K562 (cell line): ENCODE results near the gene TMEM89. TPM values are rescaled to one million over a fixed set of nuclear protein-coding genes. Genes with fewer than 3 reads are reported as not detected.

Source experiments
- CREM ChIP-seq: IDR thresholded peaks from 2 replicates; pipeline ENCODE4 v1.6.1; 2014; ENCODE audit warnings: antibody characterized with exemption, low read depth
- GTF2F1 ChIP-seq: IDR thresholded peaks from 2 replicates; pipeline ENCODE4 v1.6.1; 2011; ENCODE audit warnings: low read depth, low read length, improper control_type of control experiment
- KLF6 ChIP-seq: fragments of 250-450 bp; sonication (Bioruptor Pico); IDR thresholded peaks from 2 replicates; pipeline ENCODE4 v1.4.0; 2020; ENCODE audit warnings: mild to moderate bottlenecking, moderate library complexity, borderline replicate concordance
- NCOA1 ChIP-seq: fragments of 450-650 bp; IDR thresholded peaks from 2 replicates; pipeline ENCODE4 v1.6.1; 2016; ENCODE audit warnings: low read depth
- VEZF1 ChIP-seq: fragments of 200-800 bp; sonication (Bioruptor generic); IDR thresholded peaks from 2 replicates; pipeline ENCODE4 v1.6.1; 2017; ENCODE audit warnings: missing genetic modification characterization, missing compliant biosample characterization
- XRCC4 ChIP-seq: IDR thresholded peaks from one replicate; pipeline ENCODE4 v1.6.1; 2011; ENCODE audit not compliant: insufficient read depth, insufficient read length; ENCODE audit errors: extremely low read depth
- YY1 ChIP-seq, 3 experiments: IDR thresholded peaks; 2 replicates each; pipeline ENCODE4 v1.6.1; 2011; ENCODE audit warnings: low read length in 2 of 3, mild to moderate bottlenecking in 2 of 3, moderate library complexity in 2 of 3, borderline replicate concordance in 1 of 3, control low read depth in 1 of 3, low read depth in 1 of 3; ENCODE audit not compliant: insufficient read depth in 3 of 3, insufficient replicate concordance in 2 of 3, control insufficient read depth in 1 of 3, insufficient read length in 1 of 3; ENCODE audit errors: extremely low read depth in 1 of 3
- ZBED1 ChIP-seq: IDR thresholded peaks from 2 replicates; pipeline ENCODE4 v1.6.1; 2014
- ZNF174 ChIP-seq: fragments of 250-450 bp; sonication (Bioruptor Pico); IDR thresholded peaks from 2 replicates; pipeline ENCODE4 v1.4.0; 2020; ENCODE audit warnings: mild to moderate bottlenecking
- ZNF282 ChIP-seq: sonication (generic); formaldehyde crosslinking; IDR thresholded peaks from 2 replicates; pipeline ENCODE4 v1.8.1; 2023; ENCODE audit warnings: missing genetic modification reagents
- ZNF551 ChIP-seq: fragments of 250-450 bp; sonication (Bioruptor Pico); IDR thresholded peaks from 2 replicates; pipeline ENCODE4 v1.5.0; 2021; ENCODE audit warnings: mild to moderate bottlenecking, moderate library complexity
- polyA plus RNA-seq, 8 experiments: library from polyadenylated mRNA; depleted of rRNA in 4 of 8; stranded (reverse) in 5 of 8; unstranded in 3 of 8; fragments of >200 nt; fragmentation: Nextera tagmentation in 2 of 8; fragmentation: Illumina TruSeq in 1 of 8; extraction: Ambion mirVana in 2 of 8; extraction: Trizol in 1 of 8; gene quantifications; 2 replicates each; pipeline versions ENCODE4 v1.2.1 to v1.2.3, GENCODE V29; 2011 to 2014; ENCODE audit warnings: inconsistent platforms in 1 of 8, missing spikeins in 1 of 8
- total RNA-seq, 7 experiments: library from RNA; depleted of rRNA in 6 of 7; stranded (reverse); fragments of >200 nt in 6 of 7; fragmentation: Illumina TruSeq in 2 of 7; extraction: Trizol in 2 of 7; gene quantifications; 2 replicates each; pipeline versions ENCODE4 v1.2.1 to v1.2.3, GENCODE V29; 2011 to 2021; ENCODE audit warnings: low replicate concordance in 1 of 7
- TF ChIP-seq, protein P1 (sequence below): sonication (generic); formaldehyde crosslinking; IDR thresholded peaks from 2 replicates; pipeline ENCODE4 v1.8.0; 2022; ENCODE audit warnings: mild to moderate bottlenecking, missing genetic modification reagents
- TF ChIP-seq, protein P2 (sequence below): sonication (generic); formaldehyde crosslinking; IDR thresholded peaks from 2 replicates; pipeline ENCODE4 v1.8.0; 2022; ENCODE audit warnings: mild to moderate bottlenecking, missing genetic modification reagents
- TF ChIP-seq, protein P3 (sequence below): IDR thresholded peaks from 2 replicates; pipeline ENCODE4 v1.6.1; 2011; ENCODE audit warnings: borderline replicate concordance, low read depth, mild to moderate bottlenecking, moderate library complexity, low read length; ENCODE audit not compliant: insufficient read depth, poor library complexity, severe bottlenecking

TMEM89 gene
- total and polyA plus RNA-seq, 9 of the 15 experiments (the other 6 are each of a cell fraction or from before 2014, with no cell fraction given), result not detected

- TF ChIP-seq XRCC4, result no peak
- TF ChIP-seq, protein P1, sequence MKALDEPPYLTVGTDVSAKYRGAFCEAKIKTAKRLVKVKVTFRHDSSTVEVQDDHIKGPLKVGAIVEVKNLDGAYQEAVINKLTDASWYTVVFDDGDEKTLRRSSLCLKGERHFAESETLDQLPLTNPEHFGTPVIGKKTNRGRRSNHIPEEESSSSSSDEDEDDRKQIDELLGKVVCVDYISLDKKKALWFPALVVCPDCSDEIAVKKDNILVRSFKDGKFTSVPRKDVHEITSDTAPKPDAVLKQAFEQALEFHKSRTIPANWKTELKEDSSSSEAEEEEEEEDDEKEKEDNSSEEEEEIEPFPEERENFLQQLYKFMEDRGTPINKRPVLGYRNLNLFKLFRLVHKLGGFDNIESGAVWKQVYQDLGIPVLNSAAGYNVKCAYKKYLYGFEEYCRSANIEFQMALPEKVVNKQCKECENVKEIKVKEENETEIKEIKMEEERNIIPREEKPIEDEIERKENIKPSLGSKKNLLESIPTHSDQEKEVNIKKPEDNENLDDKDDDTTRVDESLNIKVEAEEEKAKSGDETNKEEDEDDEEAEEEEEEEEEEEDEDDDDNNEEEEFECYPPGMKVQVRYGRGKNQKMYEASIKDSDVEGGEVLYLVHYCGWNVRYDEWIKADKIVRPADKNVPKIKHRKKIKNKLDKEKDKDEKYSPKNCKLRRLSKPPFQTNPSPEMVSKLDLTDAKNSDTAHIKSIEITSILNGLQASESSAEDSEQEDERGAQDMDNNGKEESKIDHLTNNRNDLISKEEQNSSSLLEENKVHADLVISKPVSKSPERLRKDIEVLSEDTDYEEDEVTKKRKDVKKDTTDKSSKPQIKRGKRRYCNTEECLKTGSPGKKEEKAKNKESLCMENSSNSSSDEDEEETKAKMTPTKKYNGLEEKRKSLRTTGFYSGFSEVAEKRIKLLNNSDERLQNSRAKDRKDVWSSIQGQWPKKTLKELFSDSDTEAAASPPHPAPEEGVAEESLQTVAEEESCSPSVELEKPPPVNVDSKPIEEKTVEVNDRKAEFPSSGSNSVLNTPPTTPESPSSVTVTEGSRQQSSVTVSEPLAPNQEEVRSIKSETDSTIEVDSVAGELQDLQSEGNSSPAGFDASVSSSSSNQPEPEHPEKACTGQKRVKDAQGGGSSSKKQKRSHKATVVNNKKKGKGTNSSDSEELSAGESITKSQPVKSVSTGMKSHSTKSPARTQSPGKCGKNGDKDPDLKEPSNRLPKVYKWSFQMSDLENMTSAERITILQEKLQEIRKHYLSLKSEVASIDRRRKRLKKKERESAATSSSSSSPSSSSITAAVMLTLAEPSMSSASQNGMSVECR (CRISPR knock-in tag), result no peak; the same call in 1 of the 2 replicates
- TF ChIP-seq CREM, result peak; percentile 41
- TF ChIP-seq ZNF174, result no peak
- peak in 2 of 3 experiments; percentile 39 to 43 for TF ChIP-seq YY1 (IDR thresholded peaks at IDR 0.05; ENCODE audit: borderline replicate concordance in 1 of 3, control insufficient read depth in 1 of 3, extremely low read depth in 1 of 3, insufficient read depth in 3 of 3, insufficient read length in 1 of 3, insufficient replicate concordance in 2 of 3, low read depth in 1 of 3, low read length in 2 of 3)
- TF ChIP-seq GTF2F1, result no peak
- no peak for TF ChIP-seq KLF6 (CRISPR knock-in tag)
- peak; percentile 67 for TF ChIP-seq VEZF1
- TF ChIP-seq ZNF282 (CRISPR knock-in tag), result no peak
- TF ChIP-seq, protein P2, sequence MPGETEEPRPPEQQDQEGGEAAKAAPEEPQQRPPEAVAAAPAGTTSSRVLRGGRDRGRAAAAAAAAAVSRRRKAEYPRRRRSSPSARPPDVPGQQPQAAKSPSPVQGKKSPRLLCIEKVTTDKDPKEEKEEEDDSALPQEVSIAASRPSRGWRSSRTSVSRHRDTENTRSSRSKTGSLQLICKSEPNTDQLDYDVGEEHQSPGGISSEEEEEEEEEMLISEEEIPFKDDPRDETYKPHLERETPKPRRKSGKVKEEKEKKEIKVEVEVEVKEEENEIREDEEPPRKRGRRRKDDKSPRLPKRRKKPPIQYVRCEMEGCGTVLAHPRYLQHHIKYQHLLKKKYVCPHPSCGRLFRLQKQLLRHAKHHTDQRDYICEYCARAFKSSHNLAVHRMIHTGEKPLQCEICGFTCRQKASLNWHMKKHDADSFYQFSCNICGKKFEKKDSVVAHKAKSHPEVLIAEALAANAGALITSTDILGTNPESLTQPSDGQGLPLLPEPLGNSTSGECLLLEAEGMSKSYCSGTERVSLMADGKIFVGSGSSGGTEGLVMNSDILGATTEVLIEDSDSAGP (CRISPR knock-in tag), result no peak
- TF ChIP-seq NCOA1, result no peak
- TF ChIP-seq, protein P3, sequence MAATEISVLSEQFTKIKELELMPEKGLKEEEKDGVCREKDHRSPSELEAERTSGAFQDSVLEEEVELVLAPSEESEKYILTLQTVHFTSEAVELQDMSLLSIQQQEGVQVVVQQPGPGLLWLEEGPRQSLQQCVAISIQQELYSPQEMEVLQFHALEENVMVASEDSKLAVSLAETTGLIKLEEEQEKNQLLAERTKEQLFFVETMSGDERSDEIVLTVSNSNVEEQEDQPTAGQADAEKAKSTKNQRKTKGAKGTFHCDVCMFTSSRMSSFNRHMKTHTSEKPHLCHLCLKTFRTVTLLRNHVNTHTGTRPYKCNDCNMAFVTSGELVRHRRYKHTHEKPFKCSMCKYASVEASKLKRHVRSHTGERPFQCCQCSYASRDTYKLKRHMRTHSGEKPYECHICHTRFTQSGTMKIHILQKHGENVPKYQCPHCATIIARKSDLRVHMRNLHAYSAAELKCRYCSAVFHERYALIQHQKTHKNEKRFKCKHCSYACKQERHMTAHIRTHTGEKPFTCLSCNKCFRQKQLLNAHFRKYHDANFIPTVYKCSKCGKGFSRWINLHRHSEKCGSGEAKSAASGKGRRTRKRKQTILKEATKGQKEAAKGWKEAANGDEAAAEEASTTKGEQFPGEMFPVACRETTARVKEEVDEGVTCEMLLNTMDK, result peak; percentile 83
- 0 out of 2 replicates have a peak, but pooled peaks have one; percentile 48 for TF ChIP-seq ZBED1
- no peak for TF ChIP-seq ZNF551 (CRISPR knock-in tag)
Measured at GRCh38 chr3:48635222-48636021, 13.9 kb upstream of the TMEM89 start, which contains the start of gene SLC26A6 (continued).
